Activated CD4-positive, alpha-beta T cell treated with anti-CD3 and anti-CD28 coated beads for 36 hours (primary cell): ENCODE data around the gene NUDT22. TPM values are rescaled to one million over a fixed set of nuclear protein-coding genes. Genes with fewer than 3 reads are reported as not detected.

Experiments
- ATAC-seq: fragments of 200-7000 bp; cut with Tn5 transposase; one replicate; pipeline ENCODE4 v1.10.0; 2021; ENCODE audit warnings: mild to moderate bottlenecking, moderate library complexity
- CTCF ChIA-PET: fragments of 350-600 bp; sonication (Branson Sonifier 250); formaldehyde crosslinking; loops from one replicate; lab custom pipeline; 2021; ENCODE audit warnings: antibody characterized with exemption; lab: Charles Lee
- POLR2A ChIA-PET: fragments of 350-600 bp; sonication (Branson Sonifier 250); formaldehyde crosslinking; loops from one replicate; lab custom pipeline; 2021; ENCODE audit warnings: antibody characterized with exemption, inconsistent platforms; lab: Charles Lee
- DNase-seq: peaks from one replicate; pipeline ENCODE4 v3.0.0-alpha.2; 2020
- H3K27ac Mint-ChIP-seq: one replicate; pipeline ENCODE4 v1.8.0; 2021; ENCODE audit warnings: mixed read lengths
- H3K27me3 Mint-ChIP-seq: one replicate; pipeline ENCODE4 v1.8.0; 2021; ENCODE audit warnings: mixed read lengths
- H3K36me3 Mint-ChIP-seq: one replicate; pipeline ENCODE4 v1.8.0; 2021; ENCODE audit warnings: low read depth, mixed read lengths
- H3K4me1 Mint-ChIP-seq: one replicate; pipeline ENCODE4 v1.8.0; 2021; ENCODE audit warnings: mixed read lengths
- H3K4me3 Mint-ChIP-seq: one replicate; pipeline ENCODE4 v1.8.0; 2021; ENCODE audit warnings: mild to moderate bottlenecking, moderate library complexity, mixed read lengths
- H3K9me3 Mint-ChIP-seq: one replicate; pipeline ENCODE4 v1.8.0; 2021; ENCODE audit warnings: low read depth, mixed read lengths
- intact Hi-C, 2 experiments: fragments of 100-400 bp; cut with DNase I in 1 of 2; cut with micrococcal nuclease in 1 of 2; formaldehyde crosslinking; loops; one replicate each; pipeline versions ENCODE4 v1.14.2 to v1.15.1; 2022 to 2024; cut with DNase I, micrococcal nuclease
- total RNA-seq, 2 experiments: library from RNA; stranded (reverse); gene quantifications; one replicate each; pipeline ENCODE4 v1.2.3, GENCODE V29; 2021

Gene NUDT22
- total RNA-seq, 2 experiments from 2014 or later, result 61.8 to 74.1 TPM

DNA sequence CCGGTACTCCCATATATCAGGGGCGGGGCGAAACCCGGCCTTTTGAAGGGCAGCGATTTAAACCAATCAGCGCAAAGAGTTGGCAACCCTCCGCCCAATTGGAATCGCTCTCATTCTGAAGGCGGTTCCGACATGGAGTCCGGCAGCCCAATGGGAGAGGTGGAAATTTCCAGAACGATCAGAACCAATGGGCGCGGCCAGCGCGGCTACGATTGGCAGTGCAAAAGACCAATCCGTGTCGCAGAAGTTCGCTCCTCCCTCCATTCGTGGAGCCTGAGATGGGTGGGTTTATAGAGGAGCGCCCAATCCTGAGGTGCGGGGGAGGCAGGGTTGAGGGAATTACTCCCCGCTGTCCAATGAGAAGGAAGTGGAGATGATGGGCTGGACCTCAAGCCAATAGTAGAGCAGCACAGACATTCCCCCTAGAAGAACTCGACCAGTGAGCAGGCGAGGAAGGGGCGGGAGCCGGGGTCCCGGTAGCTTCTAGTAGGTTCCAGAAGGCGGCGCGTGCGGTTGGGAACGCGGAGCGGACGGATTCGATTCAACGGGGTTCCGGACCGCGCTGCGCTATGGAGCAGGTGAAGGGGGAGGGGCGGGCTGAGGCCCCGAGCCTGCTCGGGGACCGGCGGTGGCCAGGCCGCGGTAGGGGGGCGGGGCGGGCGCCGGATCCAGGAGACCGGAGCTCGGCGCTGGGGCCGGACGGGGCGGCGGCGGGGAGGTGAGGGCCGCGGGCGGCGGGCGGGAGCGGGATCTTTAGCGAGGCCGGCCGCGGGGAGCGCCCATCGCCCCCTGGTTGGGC lies 40.2 kb upstream of the NUDT22 start, which contains the start of gene STIP1:
STIP1 (plus strand) TSS at position 479 of the 799 bp plus-strand sequence; CDS start at position 570, 91 bp downstream.
- no peaks in the 10 kb centered on the region for H3K9me3 Mint-ChIP-seq
- ATAC-seq (peak; percentile 92), DNase-seq (peak; percentile 99)
- ChIA-PET POLR2A (interaction anchor here (1.0 to 2.3 kb wide), 10 partner anchors 10 to 504 kb away, joined by 3 to 24 read pairs (median 4); partner anchors contain the start of genes FERMT3, NUDT22, PPP1R14B and PRDX5), CTCF (interaction anchor here (0.5 to 3.9 kb wide), 7 partner anchors 10 to 287 kb away, joined by 3 to 40 read pairs (median 5); partner anchors contain the start of genes FERMT3, FKBP2, PRDX5 and TRMT112)
- intact Hi-C loops, result loop anchor here (1.0 to 10.0 kb wide), 18 partner anchors 19 to 1459 kb away; partner anchors contain the start of genes ESRRA (in 2 of the 2), MACROD1 (in 2 of the 2), NUDT22 (in 2 of the 2) and TRPT1 (in 2 of the 2)
- H3K27ac Mint-ChIP-seq, result peak within 1 kb of the TSS; percentile 92
- H3K27me3 Mint-ChIP-seq, result no peaks in the 10 kb centered on the region
- peaks cover 17% of the 10 kb centered on the region for H3K36me3 Mint-ChIP-seq
- peaks cover 42% of the 10 kb centered on the region for H3K4me1 Mint-ChIP-seq
- no peak within 1 kb of the TSS for H3K4me3 Mint-ChIP-seq

- intact Hi-C loops, result loop anchor here (1.0 to 10.0 kb wide), 11 partner anchors 20 to 1459 kb away; partner anchors contain the start of genes NUDT22 (in 2 of the 2), TRPT1 (in 2 of the 2), ESRRA (in 1 of the 2) and FERMT3 (in 1 of the 2)
- no peak overlapping the region for H3K4me3 Mint-ChIP-seq
- H3K4me1 Mint-ChIP-seq, result peaks cover 43% of the 10 kb centered on the region
- no peak for ATAC-seq
- H3K27me3 Mint-ChIP-seq, result no peaks in the 10 kb centered on the region
- peaks cover 17% of the 10 kb centered on the region for H3K36me3 Mint-ChIP-seq
- H3K9me3 Mint-ChIP-seq, result no peaks in the 10 kb centered on the region
- ChIA-PET POLR2A (interaction anchor here (0.6 to 2.3 kb wide), 12 partner anchors 11 to 1346 kb away, joined by 3 to 24 read pairs (median 5); partner anchors contain the start of genes FERMT3, NUDT22, PPP1R14B and PRDX5), CTCF (interaction anchor here (0.5 to 3.9 kb wide), 5 partner anchors 19 to 1336 kb away, joined by 3 to 40 read pairs (median 3); partner anchors contain the start of genes FERMT3, PRDX5 and TRMT112)
- peak; percentile 64 for DNase-seq
- no peak overlapping the region for H3K27ac Mint-ChIP-seq
Measured at GRCh38 chr11:64186492-64187165, 39.4 kb upstream of the NUDT22 start.

- ATAC-seq (no peak), DNase-seq (no peak)
- ChIA-PET POLR2A (no interaction called here), CTCF (interaction anchor here (0.6 to 7.1 kb wide), 2 partner anchors 14 to 120 kb away, joined by 4 to 40 read pairs; partner anchors contain the start of gene FERMT3)
- peak overlapping the region; percentile 31 for H3K27ac Mint-ChIP-seq
- intact Hi-C loops, result no loop called here
- peaks cover 31% of the 10 kb centered on the region for H3K4me1 Mint-ChIP-seq
- H3K9me3 Mint-ChIP-seq, result no peaks in the 10 kb centered on the region
- no peak overlapping the region for H3K4me3 Mint-ChIP-seq
- H3K36me3 Mint-ChIP-seq, result peaks cover 66% of the 10 kb centered on the region
- H3K27me3 Mint-ChIP-seq, result no peaks in the 10 kb centered on the region
Measured at GRCh38 chr11:64192434-64192833, 33.6 kb upstream of the NUDT22 start.

DNA sequence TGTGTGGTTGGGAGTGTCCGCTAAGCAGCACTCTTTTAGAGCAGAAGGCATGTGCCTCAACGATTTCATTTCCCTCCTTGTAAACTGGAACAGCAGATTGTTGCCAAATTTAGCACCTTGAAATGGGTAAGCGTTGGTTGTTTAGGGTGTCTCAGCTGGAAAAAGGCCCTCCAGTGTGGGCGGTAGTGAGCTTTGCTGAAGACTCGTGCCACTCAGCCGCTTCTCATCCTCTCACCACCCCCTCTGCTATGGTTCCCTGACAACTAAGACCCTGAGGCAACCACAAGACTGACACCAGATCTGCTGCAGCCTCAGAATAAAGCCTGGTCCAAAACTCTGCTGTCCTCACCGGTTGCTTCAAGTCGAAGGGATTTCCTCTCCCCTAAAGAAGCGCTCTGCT lies 29.4 kb upstream of the NUDT22 start:
- H3K36me3 Mint-ChIP-seq, result peaks cover 73% of the 10 kb centered on the region
- H3K4me3 Mint-ChIP-seq, result no peak overlapping the region
- no peak for ATAC-seq
- peaks cover 8% of the 10 kb centered on the region for H3K4me1 Mint-ChIP-seq
- POLR2A ChIA-PET, result interaction anchor here (0.7 kb wide), 1 partner anchor 11 kb away, joined by 3 read pairs; no protein-coding TSS in a partner anchor
- no peaks in the 10 kb centered on the region for H3K27me3 Mint-ChIP-seq
- no peak for DNase-seq
- H3K9me3 Mint-ChIP-seq, result no peaks in the 10 kb centered on the region
- CTCF ChIA-PET, result interaction anchor here (0.9 to 7.1 kb wide), 2 partner anchors 9 to 40 kb away, joined by 4 to 40 read pairs; partner anchors contain the start of gene FERMT3
- intact Hi-C loops, result no loop called here
- peak overlapping the region; percentile 67 for H3K27ac Mint-ChIP-seq

GRCh38 chr11:64198511-64198910 lies 27.6 kb upstream of the NUDT22 start:
- CTCF ChIA-PET, result no interaction called here
- ATAC-seq (no peak), DNase-seq (no peak)
- Mint-ChIP-seq H3K9me3 (no peaks in the 10 kb centered on the region), H3K4me3 (no peak overlapping the region), H3K27me3 (no peaks in the 10 kb centered on the region), H3K36me3 (peaks cover 73% of the 10 kb centered on the region), H3K4me1 (peaks cover 6% of the 10 kb centered on the region), H3K27ac (no peak overlapping the region)
- intact Hi-C loops, result no loop called here
- POLR2A ChIA-PET, result no interaction called here

DNA sequence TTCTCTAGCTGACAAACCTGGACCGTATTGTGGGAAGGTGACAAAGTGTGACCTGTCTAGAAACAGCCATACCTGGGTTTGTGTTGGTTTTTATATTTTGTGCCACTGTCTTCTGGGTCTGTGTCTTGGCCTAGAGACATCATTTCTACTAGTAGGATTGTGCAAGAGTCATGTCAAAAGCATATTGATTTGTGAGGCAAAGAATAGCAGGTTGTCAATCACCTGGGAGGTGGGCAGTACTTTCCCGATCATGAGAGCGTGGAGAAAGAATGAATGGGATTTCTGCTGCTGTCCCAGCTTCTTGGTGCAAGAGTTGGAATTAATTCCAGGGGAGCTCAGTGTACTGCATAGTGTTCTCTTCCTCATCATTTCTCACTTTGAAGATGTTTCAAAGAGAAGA lies 24.5 kb upstream of the NUDT22 start:
- CTCF ChIA-PET, result interaction anchor here (0.6 kb wide), 1 partner anchor 50 kb away, joined by 3 read pairs; no protein-coding TSS in a partner anchor

DNA sequence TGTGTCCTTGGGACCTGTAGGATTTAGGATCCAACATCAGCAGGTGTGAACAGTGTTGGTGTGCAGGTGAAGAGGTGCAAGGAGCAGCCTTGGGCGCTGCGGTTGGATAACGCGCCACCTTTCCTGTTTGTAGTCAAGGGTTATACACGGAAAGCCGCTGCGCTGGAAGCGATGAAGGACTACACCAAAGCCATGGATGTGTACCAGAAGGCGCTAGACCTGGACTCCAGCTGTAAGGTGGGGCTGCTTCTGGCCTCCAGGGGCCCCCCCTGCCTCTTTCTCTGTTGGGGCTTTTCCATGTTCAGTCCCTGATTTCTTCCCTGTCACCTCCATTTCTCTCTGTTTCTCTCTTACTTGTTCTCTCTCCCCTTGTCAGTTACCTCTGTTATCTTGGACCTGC lies 23.1 kb upstream of the NUDT22 start:
- ATAC-seq (no peak), DNase-seq (no peak)
- no peak overlapping the region for H3K27ac Mint-ChIP-seq
- H3K27me3 Mint-ChIP-seq, result no peaks in the 10 kb centered on the region
- POLR2A ChIA-PET, result no interaction called here
- H3K36me3 Mint-ChIP-seq, result peaks cover 72% of the 10 kb centered on the region
- CTCF ChIA-PET, result interaction anchor here (0.9 to 7.3 kb wide), 4 partner anchors 17 to 100 kb away, joined by 4 to 111 read pairs (median 22); partner anchors contain the start of genes CATSPERZ, ESRRA and STIP1
- no peaks in the 10 kb centered on the region for H3K9me3 Mint-ChIP-seq
- intact Hi-C loops, result no loop called here
- H3K4me3 Mint-ChIP-seq, result no peak overlapping the region
- peaks cover 31% of the 10 kb centered on the region for H3K4me1 Mint-ChIP-seq

More for the DNA sequence above, 24.5 kb upstream of the NUDT22 start:
- no peak overlapping the region for H3K4me3 Mint-ChIP-seq
- no peak for DNase-seq
- intact Hi-C loops, result no loop called here
- ATAC-seq, result no peak
- H3K27ac Mint-ChIP-seq, result peak overlapping the region; percentile 19
- H3K36me3 Mint-ChIP-seq, result peaks cover 69% of the 10 kb centered on the region
- no peaks in the 10 kb centered on the region for H3K9me3 Mint-ChIP-seq
- H3K4me1 Mint-ChIP-seq, result peaks cover 28% of the 10 kb centered on the region
- no peaks in the 10 kb centered on the region for H3K27me3 Mint-ChIP-seq
- POLR2A ChIA-PET, result no interaction called here

DNA sequence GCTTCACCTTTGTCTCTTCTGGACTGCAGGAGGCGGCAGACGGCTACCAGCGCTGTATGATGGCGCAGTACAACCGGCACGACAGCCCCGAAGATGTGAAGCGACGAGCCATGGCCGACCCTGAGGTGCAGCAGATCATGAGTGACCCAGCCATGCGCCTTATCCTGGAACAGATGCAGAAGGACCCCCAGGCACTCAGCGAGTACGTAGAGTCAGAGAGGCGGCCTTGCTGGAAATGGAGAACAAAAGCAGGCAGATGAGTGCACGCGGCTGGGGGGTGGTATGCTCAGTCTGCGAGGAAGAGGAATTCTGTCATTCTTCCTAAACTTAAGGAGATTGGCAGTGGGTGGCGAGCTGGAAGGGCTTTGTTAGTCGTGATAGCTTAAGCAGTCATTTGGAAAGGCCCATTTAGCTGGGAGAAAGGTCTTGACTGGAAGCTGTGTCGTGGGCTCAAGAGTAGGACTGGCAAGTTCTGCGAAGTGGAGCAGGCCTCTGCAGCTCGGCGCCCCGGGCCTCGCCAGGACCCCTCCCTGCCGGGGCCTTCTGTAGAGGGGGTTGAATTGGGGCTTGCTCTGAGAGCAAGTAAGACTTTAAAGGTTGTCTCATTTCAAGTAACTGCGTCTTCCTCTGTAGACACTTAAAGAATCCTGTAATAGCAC lies 22.5 kb upstream of the NUDT22 start:
- Mint-ChIP-seq H3K9me3 (no peaks in the 10 kb centered on the region), H3K4me3 (no peak overlapping the region), H3K4me1 (peaks cover 33% of the 10 kb centered on the region), H3K36me3 (peaks cover 76% of the 10 kb centered on the region), H3K27ac (no peak overlapping the region), H3K27me3 (no peaks in the 10 kb centered on the region)
- CTCF ChIA-PET, result interaction anchor here (0.9 to 7.3 kb wide), 9 partner anchors 14 to 114 kb away, joined by 3 to 111 read pairs (median 5); partner anchors contain the start of genes BAD, CATSPERZ, ESRRA and PRDX5
- DNase-seq (no peak), ATAC-seq (no peak)
- POLR2A ChIA-PET, result interaction anchor here (1.7 kb wide), 1 partner anchor 101 kb away, joined by 9 read pairs; no protein-coding TSS in a partner anchor
- intact Hi-C loops, result loop anchor here (1.0 kb wide), 2 partner anchors 47 to 101 kb away; no protein-coding TSS in a partner anchor

DNA sequence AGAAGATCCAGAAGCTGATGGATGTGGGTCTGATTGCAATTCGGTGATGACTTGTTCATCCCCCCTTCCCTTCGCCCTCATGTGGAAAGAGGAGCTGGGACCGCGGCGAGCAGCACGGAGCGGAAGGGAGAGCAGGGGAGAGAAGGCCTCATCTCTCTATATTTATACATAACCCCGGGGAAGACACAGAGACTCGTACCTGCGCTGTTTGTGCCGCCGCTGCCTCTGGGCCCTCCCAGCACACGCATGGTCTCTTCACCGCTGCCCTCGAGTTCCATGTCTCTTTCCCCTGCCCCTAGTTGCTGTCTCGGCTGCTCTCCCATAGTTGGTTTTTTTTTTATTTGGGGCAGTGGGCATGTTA lies 22.0 kb upstream of the NUDT22 start:
- intact Hi-C loops, result loop anchor here (1.0 kb wide), 2 partner anchors 46 to 100 kb away; no protein-coding TSS in a partner anchor

More for the DNA sequence above, 22.0 kb upstream of the NUDT22 start:
- ChIA-PET CTCF (interaction anchor here (0.7 to 7.3 kb wide), 26 partner anchors 10 to 658 kb away, joined by 3 to 111 read pairs (median 5); partner anchors contain the start of genes BAD, CATSPERZ, ESRRA and FKBP2), POLR2A (interaction anchor here (0.7 to 1.7 kb wide), 5 partner anchors 16 to 114 kb away, joined by 3 to 9 read pairs (median 4); partner anchors contain the start of genes PRDX5 and STIP1)
- H3K27ac Mint-ChIP-seq, result peak overlapping the region; percentile 79
- H3K4me1 Mint-ChIP-seq, result peaks cover 38% of the 10 kb centered on the region
- H3K36me3 Mint-ChIP-seq, result peaks cover 78% of the 10 kb centered on the region
- no peaks in the 10 kb centered on the region for H3K27me3 Mint-ChIP-seq
- H3K4me3 Mint-ChIP-seq, result no peak overlapping the region
- H3K9me3 Mint-ChIP-seq, result no peaks in the 10 kb centered on the region
- no peak for DNase-seq
- no peak for ATAC-seq
